Fibroblast of lung (primary cell): Measurements from ENCODE around the gene RUBCN. TPM values are rescaled to one million over a fixed set of nuclear protein-coding genes. Genes with fewer than 3 reads are reported as not detected.

Experiments used
- DNase-seq, 2 donors: peaks; one replicate each; pipeline versions ENCODE4 v3.0.0 to v3.0.0-alpha.2; 2010; ENCODE audit warnings: low read depth in 2 of 2
- H2AFZ ChIP-seq: 2 replicates; pipeline ENCODE4 v1.5.1; 2012; ENCODE audit warnings: low read length, control low read depth, inconsistent platforms
- H3K27ac ChIP-seq: 2 replicates; pipeline ENCODE4 v1.5.1; 2011; ENCODE audit warnings: low read length, control low read depth; ENCODE audit not compliant: insufficient read depth
- H3K27me3 ChIP-seq: 2 replicates; pipeline ENCODE4 v1.5.1; 2011; ENCODE audit warnings: mild to moderate bottlenecking, low read length; ENCODE audit not compliant: control insufficient read depth, insufficient read depth
- H3K36me3 ChIP-seq: 2 replicates; pipeline ENCODE4 v1.5.1; 2011; ENCODE audit warnings: low read length; ENCODE audit not compliant: control insufficient read depth, insufficient read depth
- H3K4me1 ChIP-seq: 2 replicates; pipeline ENCODE4 v1.5.1; 2011; ENCODE audit warnings: low read length; ENCODE audit not compliant: control insufficient read depth, insufficient read depth; ENCODE audit errors: extremely low read depth
- H3K4me2 ChIP-seq: 2 replicates; pipeline ENCODE4 v1.5.1; 2011; ENCODE audit warnings: low read length, control low read depth; ENCODE audit not compliant: insufficient read depth; ENCODE audit errors: extremely low read depth
- H3K4me3 ChIP-seq, 4 experiments: fragments of 200-600 bp in 1 of 4; sonication (generic) in 1 of 4; replicated peaks in 1 of 4; 2 replicates each; pipeline ENCODE4 v1.5.1; 2011 to 2016; ENCODE audit warnings: low read length in 4 of 4, low read depth in 3 of 4, mild to moderate bottlenecking in 3 of 4, control low read depth in 2 of 4, inconsistent platforms in 1 of 4, mixed read lengths in 1 of 4; ENCODE audit not compliant: insufficient read depth in 1 of 4; ENCODE audit errors: control extremely low read depth in 1 of 4
- H3K79me2 ChIP-seq: 2 replicates; pipeline ENCODE4 v1.5.1; 2012; ENCODE audit warnings: mild to moderate bottlenecking, low read length, inconsistent platforms; ENCODE audit not compliant: control insufficient read depth, insufficient read depth
- H3K9ac ChIP-seq: 2 replicates; pipeline ENCODE4 v1.5.1; 2011; ENCODE audit warnings: mild to moderate bottlenecking, low read length, control low read depth; ENCODE audit not compliant: insufficient read depth
- H3K9me3 ChIP-seq: 2 replicates; pipeline ENCODE4 v1.5.1; 2012; ENCODE audit warnings: low read depth, low read length; ENCODE audit not compliant: control insufficient read depth, insufficient read depth
- H4K20me1 ChIP-seq: 2 replicates; pipeline ENCODE4 v1.5.1; 2011; ENCODE audit warnings: low read length; ENCODE audit not compliant: control insufficient read depth, insufficient read depth; ENCODE audit errors: extremely low read depth
- EZH2 ChIP-seq: IDR thresholded peaks from 2 replicates; pipeline ENCODE4 v1.5.1; 2012; ENCODE audit warnings: low read length, control low read depth, mild to moderate bottlenecking; ENCODE audit errors: missing control alignments
- polyA plus RNA-seq, 2 donors: library from polyadenylated mRNA; depleted of rRNA in 1 of 2; stranded (reverse) in 1 of 2; unstranded in 1 of 2; fragments of >200 nt; gene quantifications; 2 replicates each; pipeline ENCODE4 v1.2.1, GENCODE V29; 2011 to 2012; ENCODE audit warnings: missing spikeins in 1 of 2
- total RNA-seq: library from RNA; depleted of rRNA; stranded (reverse); fragments of >200 nt; gene quantifications from 2 replicates; pipeline ENCODE4 v1.2.1, GENCODE V29; 2014
- TF ChIP-seq, protein P1 (sequence below), 2 donors: IDR thresholded peaks in 1 of 2; conservative IDR thresholded peaks in 1 of 2; 1 replicate in 1 of 2; 2 replicates in 1 of 2; pipeline ENCODE4 v1.5.1; 2011 to 2012; ENCODE audit warnings: low read length in 2 of 2, control low read depth in 1 of 2, inconsistent platforms in 1 of 2, low read depth in 1 of 2, mild to moderate bottlenecking in 1 of 2

The RUBCN gene
- total and polyA plus RNA-seq, 2 donors (not counting 1 experiment from before 2014, with no cell fraction given) = 13.0 to 15.2 TPM

DNA sequence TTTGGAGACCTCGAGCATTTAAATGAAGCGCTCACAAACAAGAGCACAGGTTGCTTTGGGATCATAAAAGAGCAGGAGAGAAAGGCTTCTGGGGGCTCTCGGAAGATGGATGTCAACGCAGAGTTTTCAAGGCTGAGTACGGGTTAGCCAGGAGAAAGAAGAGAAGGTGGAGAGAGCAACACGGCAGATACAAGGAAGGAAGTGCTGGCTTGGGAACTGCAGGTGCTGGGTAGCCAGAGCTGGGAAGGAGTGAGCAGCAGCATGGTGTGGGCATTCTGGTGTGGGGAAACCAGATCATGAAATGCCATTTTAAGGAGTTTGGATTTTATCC lies 580 bp upstream of the RUBCN start:
- H3K9me3 ChIP-seq = no peaks in the 10 kb centered on the region
- H3K4me3 ChIP-seq = peak overlapping the region; percentile 68 to 93 (median 90)
- peaks cover 6% of the 10 kb centered on the region for H3K4me1 ChIP-seq
- H4K20me1 ChIP-seq = no peaks in the 10 kb centered on the region
- H3K9ac ChIP-seq = peak overlapping the region; percentile 40
- peak overlapping the region; percentile 100 for H3K4me2 ChIP-seq
- peak overlapping the region; percentile 90 for H2AFZ ChIP-seq
- H3K27ac ChIP-seq = peak overlapping the region; percentile 75
- DNase-seq = no peak
- TF ChIP-seq, protein P1, sequence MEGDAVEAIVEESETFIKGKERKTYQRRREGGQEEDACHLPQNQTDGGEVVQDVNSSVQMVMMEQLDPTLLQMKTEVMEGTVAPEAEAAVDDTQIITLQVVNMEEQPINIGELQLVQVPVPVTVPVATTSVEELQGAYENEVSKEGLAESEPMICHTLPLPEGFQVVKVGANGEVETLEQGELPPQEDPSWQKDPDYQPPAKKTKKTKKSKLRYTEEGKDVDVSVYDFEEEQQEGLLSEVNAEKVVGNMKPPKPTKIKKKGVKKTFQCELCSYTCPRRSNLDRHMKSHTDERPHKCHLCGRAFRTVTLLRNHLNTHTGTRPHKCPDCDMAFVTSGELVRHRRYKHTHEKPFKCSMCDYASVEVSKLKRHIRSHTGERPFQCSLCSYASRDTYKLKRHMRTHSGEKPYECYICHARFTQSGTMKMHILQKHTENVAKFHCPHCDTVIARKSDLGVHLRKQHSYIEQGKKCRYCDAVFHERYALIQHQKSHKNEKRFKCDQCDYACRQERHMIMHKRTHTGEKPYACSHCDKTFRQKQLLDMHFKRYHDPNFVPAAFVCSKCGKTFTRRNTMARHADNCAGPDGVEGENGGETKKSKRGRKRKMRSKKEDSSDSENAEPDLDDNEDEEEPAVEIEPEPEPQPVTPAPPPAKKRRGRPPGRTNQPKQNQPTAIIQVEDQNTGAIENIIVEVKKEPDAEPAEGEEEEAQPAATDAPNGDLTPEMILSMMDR (conservative IDR thresholded peaks at IDR 0.05 in 1 of 2, IDR thresholded peaks at IDR 0.05 in 1 of 2; ENCODE audit: low read depth in 1 of 2, low read length in 2 of 2) = no peak
- TF ChIP-seq EZH2 = no peak
- H3K79me2 ChIP-seq = peaks cover 31% of the 10 kb centered on the region
- no peaks in the 10 kb centered on the region for H3K36me3 ChIP-seq
- no peaks in the 10 kb centered on the region for H3K27me3 ChIP-seq

DNA sequence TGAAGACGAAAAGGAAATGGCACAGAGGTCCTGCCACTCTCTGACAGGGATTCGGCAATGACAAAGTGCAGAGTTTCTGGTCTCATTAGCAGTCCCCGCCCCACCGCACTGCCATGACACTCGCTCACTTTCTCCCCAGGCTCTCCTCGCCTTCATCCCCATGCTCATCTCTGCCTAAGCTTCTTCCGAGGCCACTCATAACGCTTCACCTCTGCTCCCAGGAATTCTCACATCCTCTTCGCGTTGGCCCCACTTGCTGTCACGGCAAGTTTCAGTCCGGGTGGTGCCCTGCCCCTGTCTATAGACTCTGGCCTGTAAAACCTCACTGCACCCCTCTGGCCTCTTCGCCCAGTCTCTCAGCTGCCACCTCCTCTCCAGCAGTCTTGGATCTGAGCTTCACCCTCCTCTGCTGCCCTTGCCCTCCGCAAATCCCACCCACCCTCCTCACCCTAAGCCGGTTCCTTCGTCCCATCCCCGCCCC lies 654 bp downstream of the RUBCN start:
- peak overlapping the region; percentile 83 for H3K4me2 ChIP-seq
- H3K27ac ChIP-seq = peak overlapping the region; percentile 73
- no peaks in the 10 kb centered on the region for H3K36me3 ChIP-seq
- H3K9me3 ChIP-seq = no peaks in the 10 kb centered on the region
- peak overlapping the region; percentile 68 to 93 (median 87) for H3K4me3 ChIP-seq
- TF ChIP-seq, protein P1 (conservative IDR thresholded peaks at IDR 0.05 in 1 of 2, IDR thresholded peaks at IDR 0.05 in 1 of 2; ENCODE audit: low read depth in 1 of 2, low read length in 2 of 2) = no peak
- no peak for TF ChIP-seq EZH2
- H4K20me1 ChIP-seq = no peaks in the 10 kb centered on the region
- peaks cover 6% of the 10 kb centered on the region for H3K4me1 ChIP-seq
- H3K79me2 ChIP-seq = peaks cover 35% of the 10 kb centered on the region
- H3K9ac ChIP-seq = peak overlapping the region; percentile 82
- no peak for DNase-seq
- H2AFZ ChIP-seq = peak overlapping the region; percentile 85
- H3K27me3 ChIP-seq = no peaks in the 10 kb centered on the region

DNA sequence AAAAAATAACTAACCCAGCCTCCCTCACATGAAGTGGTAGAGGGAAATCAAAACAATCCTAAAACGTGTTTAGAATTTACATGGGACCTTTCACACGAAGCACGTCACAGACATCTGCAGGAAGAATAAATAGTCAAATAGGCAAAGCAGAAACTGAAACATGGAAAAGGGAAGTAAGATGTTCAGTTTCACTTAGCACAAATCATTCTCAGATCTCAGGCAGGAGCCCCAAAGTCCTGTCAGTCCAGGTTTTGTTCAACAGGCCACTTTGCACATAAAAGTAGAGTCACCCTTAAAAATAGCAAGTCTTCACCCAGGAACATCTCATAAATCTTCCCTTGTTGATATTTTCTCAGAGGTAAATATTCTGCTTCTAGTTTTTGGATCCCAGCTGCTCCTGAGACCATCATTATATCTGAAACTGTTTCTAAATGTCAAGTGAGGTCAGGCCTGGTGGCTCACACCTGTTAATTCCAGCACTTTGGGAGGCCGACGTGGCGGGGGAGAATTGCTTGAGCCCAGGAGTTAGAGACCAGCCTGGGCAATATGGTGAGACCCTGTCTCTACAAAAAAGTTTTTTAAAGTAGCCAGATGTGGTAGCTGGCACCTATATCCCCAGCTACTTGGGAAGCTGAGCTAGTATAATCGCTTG lies 1.9 kb downstream of the RUBCN start:
- Histone ChIP-seq H3K4me1 (peaks cover 6% of the 10 kb centered on the region), H3K4me3 (no peak overlapping the region), H3K27ac (no peak overlapping the region), H2AFZ (no peak overlapping the region), H4K20me1 (no peaks in the 10 kb centered on the region), H3K79me2 (peaks cover 35% of the 10 kb centered on the region), H3K9ac (no peak overlapping the region), H3K27me3 (no peaks in the 10 kb centered on the region), H3K4me2 (peak overlapping the region; percentile 25), H3K9me3 (no peaks in the 10 kb centered on the region), H3K36me3 (no peaks in the 10 kb centered on the region)
- TF ChIP-seq EZH2 = no peak
- TF ChIP-seq, protein P1 (conservative IDR thresholded peaks at IDR 0.05 in 1 of 2, IDR thresholded peaks at IDR 0.05 in 1 of 2; ENCODE audit: low read depth in 1 of 2, low read length in 2 of 2) = no peak
- no peak for DNase-seq
